Measurements from ENCODE around the gene ANKLE2.
"Not testable (repeated sequence)": the region's sequence is repeated elsewhere in the genome, so short reads cannot be mapped to it uniquely, and the experiment has no call there.

The ANKLE2 gene

GRCh38 chr12:132776816-132777568, 15.4 kb upstream of the ANKLE2 start:
- DNase-seq = no peak

DNA sequence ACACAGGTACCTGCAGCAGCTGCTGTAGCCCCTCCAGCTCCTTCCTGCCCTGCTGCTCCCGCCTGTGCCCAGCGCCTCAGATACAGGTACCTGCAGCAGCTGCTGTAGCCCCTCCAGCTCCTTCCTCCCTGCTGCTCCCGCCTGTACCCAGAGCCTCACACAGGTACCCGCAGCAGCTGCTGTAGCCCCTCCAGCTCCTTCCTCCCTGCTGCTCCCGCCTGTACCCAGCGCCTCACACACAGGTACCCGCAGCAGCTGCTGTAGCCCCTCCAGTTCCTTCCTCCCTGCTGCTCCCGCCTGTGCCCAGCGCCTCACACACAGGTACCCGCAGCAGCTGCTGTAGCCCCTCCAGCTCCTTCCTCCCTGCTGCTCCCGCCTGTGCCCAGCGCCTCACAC, 14.6 kb upstream of the ANKLE2 start:
- DNase-seq = not testable (repeated sequence)

DNA sequence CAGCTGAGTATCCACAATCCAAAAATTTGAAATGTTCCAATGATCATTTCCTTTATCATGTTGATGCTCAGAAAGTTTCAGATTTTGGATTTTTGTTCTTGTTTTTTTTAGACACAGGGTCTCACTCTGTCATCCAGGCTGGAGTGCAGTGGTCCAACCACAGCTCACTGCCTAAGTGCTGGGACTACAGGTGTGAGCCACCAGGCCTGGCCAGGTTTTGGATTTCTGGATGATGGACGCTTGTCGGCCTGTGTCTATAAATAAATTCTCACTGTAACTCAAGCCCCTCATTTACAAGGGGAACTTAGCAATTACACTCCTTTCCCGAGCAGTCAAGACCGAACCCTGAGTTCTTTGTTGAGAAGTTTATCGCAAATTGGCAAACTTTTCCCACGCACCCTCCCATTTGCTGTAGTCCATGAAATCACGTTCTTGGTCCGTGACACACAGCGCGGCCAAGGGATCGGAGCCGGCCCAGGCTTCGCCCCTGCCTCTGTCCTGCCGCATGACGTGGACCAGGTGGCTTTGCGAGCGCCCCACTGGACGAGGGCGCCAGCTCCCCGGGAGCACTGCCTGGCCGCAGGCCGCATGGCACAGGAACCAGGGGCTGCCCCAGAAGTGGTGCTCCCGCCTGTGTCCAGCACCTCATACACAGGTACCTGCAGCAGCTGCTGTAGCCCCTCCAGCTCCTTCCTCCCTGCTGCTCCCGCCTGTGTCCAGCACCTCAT, 14.0 kb upstream of the ANKLE2 start:
- no peak for DNase-seq

- no peak for DNase-seq
These were observed 13.1 kb upstream of the ANKLE2 start for GRCh38 chr12:132774646-132775275.

- DNase-seq = no peak
These were observed 12.5 kb upstream of the ANKLE2 start for GRCh38 chr12:132774159-132774558.

DNA sequence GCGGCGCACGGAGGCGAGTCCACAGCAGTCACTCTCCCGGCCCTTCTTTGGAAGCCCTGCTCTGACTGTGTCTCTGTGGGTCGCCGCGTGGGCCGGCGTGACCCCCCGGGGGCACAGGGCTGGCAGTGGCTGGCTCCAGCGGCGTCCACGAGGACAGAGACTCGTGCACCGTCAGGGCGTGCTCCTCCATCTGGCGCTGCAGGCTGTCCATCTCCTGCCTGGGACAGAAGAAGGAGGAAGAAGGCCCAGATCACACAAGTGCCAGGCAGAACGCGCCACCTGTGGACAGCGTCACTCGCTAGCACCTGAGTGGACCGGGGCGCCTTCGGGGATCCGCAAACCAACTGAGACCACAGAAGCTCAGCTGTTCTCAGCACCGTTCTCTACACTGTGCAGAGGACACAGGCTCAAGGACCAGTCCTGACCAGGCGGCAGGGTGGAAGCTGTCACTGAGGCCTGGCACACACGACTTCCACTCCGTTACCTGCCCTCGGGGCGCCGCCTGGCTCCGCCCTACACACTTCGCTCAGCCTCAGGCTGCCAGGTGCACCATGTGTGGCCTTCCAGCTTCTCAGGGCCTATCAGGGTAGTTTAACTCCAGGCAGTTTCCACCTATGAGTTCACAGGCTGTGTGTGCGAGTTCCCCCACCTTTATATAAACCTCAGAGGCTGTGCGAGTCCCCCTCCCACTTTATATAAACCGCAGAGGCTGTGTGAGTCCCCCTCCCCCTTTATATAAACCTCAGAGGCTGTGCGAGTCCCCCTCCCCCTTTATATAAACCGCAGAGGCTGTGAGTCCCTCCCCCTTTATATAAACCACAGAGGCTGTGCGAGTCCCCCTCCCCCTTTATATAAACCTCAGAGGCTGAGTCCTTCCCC, 11.7 kb upstream of the ANKLE2 start:
- no peak for DNase-seq

DNA sequence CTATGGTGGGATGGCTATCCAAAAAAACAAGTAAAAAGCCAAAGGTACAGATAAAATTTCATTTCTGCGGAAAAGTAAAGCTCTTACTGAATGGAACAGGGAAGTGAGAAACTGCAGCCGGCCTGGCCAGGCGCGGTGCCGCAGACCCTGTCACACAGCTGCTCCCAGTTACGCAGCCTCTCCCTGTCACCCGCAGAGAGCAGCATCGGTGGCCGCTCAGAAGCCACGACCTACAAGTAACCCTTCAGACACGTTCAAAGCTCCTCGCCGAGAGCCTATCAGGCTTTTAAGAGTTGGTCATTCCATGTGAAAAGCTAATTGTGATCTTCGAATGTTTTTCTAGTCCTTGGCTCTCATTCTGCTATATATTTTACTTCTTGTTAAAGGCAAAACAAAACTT, 11.0 kb upstream of the ANKLE2 start:
- DNase-seq = peak; percentile 48

DNA sequence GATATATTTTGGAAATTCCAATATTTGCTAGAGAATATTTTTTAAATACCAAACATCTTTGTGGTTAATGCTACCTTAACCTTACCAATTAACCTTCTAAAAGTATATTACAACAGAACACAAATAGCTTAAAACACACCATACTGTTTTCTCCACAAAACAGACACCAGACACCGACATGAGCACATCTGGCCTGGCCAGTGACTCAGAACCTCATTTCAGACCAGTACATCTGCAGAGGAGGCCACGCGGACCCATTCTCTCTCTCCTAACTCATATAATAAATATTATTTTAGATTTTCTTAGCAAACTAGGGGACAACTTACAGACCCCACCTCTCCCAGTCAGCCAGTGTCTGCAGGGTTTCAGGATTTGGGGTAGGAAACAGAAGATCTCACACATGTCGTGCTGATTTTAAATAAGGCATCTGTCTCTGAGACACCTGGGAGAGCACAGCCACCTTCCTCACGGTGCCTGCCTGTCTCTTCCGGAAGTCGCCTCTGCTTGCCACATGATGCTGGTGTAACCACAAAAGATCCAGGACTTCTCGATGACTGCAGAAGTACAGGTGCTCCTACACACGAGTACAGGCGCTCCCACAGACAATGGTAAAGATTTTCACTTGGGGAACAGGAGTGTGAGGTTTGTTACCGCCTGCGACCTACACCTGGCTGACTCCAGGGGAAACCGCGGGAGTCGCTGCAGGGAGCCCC, 9.7 kb upstream of the ANKLE2 start:
- no peak for DNase-seq

GRCh38 chr12:132766380-132767085, 4.9 kb upstream of the ANKLE2 start:
- DNase-seq = peak; percentile 73

DNA sequence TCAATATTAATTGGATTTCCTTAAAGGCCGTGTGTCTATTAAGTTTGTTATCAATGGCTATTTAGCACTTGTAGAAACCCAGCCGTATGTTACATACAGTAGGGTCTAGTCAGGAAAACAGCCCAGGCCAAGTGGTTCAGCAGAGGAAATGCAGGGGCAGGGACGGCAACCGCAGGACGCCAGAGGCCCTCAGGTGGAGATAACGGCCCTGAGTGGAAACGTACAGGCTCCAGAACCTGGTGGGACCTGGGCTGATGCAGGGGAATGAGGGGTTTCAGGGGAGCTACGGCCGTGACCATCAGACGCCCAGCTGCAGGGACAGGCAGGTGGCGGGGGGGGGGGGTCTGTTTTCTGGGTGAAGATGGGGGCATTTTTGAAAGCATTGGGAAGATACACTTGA, 3.7 kb upstream of the ANKLE2 start:
- DNase-seq = no peak

DNA sequence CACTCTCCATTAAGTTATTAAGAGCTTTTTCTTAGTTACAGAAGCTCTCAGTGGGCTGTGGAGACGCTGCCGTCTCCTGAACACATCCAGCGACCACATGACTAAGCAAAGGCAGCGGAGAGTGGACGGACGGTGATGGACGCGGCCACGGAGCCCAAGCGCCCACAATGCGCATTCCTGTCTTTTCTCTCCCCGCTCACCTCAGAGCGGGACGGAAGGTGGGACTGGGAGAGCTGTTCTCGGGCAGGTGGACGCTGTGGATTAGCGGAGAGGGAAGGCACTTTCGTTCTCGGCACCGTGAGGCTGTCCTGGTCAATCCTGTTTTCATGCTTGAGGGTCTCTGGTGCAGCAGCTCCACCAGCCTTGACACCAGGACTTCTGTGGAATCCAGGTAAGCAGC, 2.6 kb upstream of the ANKLE2 start:
- DNase-seq = no peak

- DNase-seq = peak; percentile 94
These were observed 420 bp upstream of the ANKLE2 start for GRCh38 chr12:132761921-132762583.

- no peak for DNase-seq
These were observed 2.3 kb downstream of the ANKLE2 start for GRCh38 chr12:132759359-132759758.

DNA sequence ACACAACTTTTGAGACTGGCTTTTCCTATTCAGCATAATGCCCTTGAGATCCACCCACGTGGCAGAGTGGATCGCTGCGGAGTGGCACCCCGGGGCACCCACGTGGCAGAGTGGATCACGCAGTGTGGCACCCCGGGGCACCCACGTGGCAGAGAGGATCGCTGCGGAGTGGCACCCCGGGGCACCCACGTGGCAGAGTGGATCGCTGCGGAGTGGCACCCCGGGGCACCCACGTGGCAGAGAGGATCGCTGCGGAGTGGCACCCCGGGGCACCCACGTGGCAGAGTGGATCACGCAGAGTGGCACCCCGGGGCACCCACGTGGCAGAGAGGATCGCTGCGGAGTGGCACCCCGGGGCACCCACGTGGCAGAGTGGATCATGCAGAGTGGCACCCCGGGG, 2.8 kb downstream of the ANKLE2 start:
- not testable (repeated sequence) for DNase-seq

DNA sequence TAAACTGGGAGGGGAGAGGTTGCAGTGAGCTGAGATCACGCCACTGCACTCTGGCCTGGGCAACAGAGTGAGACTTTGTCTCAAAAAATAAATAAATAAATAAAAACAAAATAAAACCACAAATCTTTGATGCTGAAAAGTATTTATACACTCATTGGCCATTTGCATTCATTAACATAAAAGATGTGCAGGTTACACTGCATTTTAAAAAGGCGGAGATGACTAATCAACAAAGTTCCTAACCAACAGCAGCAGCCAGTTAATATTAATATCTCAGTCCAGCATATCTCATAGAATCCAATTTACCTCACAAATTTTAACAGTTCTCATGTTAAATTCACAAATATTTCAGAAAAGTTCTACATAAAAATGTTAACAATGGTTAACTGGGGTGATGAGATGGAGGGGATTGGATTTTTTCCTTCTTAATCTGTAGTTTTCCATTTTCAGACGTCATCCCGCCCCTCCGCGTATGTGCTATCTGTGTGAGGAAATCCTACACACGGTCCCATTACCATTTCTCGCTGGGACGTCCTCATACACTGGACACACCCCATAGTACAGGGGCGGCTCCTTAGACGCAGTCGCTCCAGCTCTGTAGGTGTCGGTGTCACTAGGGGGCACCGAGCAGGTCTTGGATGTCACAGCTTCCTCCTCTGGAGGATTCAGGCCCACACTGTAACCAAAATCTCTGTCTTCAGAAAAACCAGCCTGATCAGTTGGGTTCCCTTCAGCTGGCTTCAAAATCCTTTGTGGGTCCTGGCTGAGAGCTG, 7.3 kb downstream of the ANKLE2 start:
- DNase-seq = no peak

DNA sequence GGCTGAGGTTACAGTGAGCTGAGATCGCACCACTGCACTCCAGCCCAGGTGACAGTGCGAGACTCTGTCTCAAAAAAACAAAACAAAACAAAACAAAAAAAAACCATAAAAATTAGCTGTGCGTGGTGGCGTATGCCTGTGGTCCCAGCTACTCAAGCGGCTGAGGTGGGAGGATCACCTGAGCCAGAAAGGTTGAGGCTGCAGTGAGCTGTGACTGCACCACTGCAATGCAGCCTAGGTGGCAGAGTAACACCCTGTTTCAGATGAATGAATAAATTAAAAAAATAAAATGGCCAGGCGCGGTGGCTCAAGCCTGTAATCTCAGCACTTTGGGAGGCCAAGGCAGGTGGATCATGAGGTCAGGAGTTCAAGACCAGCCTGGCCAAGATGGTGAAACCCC, 8.0 kb downstream of the ANKLE2 start:
- not testable (repeated sequence) for DNase-seq

GRCh38 chr12:132748319-132748718, 13.3 kb downstream of the ANKLE2 start:
- DNase-seq = no peak

DNA sequence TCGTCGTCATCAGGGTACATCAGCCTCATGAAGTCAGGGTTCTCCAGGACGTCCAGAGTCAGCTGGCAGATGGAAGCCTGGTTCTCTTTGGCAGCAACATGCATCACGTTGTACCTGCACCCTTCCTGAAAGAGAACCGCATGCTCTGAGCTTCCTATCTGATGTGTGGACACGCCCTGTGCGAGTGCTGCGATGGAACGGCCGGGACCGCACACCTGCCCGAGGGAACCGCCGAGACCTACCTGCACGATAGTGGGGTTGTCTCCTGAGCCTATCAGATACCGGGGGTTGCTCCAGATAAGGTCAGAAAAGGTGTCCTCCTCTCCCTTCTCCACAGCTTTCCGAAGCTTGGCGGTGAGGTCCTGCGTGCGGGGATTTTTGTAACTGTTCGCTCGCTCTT, 13.7 kb downstream of the ANKLE2 start:
- no peak for DNase-seq

- DNase-seq = no peak
These were observed 14.2 kb downstream of the ANKLE2 start for GRCh38 chr12:132747395-132747794.

- no peak for DNase-seq
These were observed 15.0 kb downstream of the ANKLE2 start for GRCh38 chr12:132746613-132747012.
